GM12801 (cell line): ENCODE data around the gene HEXA.

Experiments
- TF ChIP-seq, protein P1 (sequence below): IDR thresholded peaks from one replicate; pipeline ENCODE4 v1.5.1; 2011; ENCODE audit warnings: control low read depth; ENCODE audit not compliant: insufficient read length; ENCODE audit errors: extremely low read depth

HEXA gene

DNA sequence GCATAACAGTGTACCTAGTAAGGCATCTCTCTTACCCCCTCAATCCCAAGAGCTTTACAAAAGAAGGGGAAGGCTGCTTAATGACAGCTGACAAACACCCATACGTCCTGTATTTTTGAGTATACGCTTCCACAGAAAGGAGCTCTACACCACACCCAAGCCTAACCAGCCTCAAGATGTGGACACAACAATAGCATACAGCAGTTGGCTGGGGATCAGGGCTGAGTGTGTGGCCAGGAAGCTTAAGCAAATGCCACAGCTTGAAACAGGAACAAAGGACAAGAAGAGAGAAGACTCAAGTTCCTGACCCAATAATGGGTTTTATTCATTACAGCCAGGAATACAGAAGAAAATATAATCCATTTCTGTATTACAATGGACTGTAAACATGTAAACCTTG, 6.9 kb downstream of the HEXA start:
- TF ChIP-seq, protein P1, sequence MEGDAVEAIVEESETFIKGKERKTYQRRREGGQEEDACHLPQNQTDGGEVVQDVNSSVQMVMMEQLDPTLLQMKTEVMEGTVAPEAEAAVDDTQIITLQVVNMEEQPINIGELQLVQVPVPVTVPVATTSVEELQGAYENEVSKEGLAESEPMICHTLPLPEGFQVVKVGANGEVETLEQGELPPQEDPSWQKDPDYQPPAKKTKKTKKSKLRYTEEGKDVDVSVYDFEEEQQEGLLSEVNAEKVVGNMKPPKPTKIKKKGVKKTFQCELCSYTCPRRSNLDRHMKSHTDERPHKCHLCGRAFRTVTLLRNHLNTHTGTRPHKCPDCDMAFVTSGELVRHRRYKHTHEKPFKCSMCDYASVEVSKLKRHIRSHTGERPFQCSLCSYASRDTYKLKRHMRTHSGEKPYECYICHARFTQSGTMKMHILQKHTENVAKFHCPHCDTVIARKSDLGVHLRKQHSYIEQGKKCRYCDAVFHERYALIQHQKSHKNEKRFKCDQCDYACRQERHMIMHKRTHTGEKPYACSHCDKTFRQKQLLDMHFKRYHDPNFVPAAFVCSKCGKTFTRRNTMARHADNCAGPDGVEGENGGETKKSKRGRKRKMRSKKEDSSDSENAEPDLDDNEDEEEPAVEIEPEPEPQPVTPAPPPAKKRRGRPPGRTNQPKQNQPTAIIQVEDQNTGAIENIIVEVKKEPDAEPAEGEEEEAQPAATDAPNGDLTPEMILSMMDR, result no peak

DNA sequence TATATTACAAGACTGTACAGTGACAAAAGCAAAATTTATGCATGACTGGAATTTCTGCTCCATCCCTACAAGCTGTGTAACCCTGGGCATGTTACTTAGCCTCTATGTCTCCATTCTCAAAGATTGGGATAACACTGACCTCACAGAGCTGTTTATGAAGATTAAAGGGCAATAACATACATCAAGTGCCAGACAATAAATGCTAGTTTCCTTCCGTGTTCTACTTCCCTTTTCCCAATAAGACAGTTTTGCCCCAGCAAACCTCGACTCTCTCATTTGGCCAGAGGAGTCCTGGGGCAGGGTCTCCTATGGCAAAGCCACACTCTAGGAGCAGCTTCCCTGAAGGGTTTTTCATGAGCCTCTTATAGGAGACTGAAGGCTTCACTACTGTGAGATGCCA, 7.5 kb downstream of the HEXA start:
- TF ChIP-seq, protein P1, result no peak

DNA sequence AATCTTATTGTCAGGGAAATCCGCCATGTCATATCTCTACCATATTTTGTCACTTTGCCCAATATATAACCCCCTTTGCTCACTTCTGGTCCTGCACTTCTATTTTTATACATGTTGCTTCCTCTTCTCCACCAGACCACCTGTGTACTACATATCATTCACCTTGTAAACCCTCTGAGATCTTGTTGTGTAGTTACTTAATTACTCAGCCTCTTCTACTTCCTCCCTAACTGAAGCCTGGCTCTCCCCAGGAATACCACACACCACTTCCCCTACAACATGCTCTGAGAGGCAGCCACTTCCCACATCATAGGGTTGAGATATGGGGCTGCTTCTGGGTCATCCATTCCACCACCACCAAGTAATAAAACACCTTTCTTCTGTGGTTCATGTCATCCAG, 10.0 kb downstream of the HEXA start:
- TF ChIP-seq, protein P1, result no peak

DNA sequence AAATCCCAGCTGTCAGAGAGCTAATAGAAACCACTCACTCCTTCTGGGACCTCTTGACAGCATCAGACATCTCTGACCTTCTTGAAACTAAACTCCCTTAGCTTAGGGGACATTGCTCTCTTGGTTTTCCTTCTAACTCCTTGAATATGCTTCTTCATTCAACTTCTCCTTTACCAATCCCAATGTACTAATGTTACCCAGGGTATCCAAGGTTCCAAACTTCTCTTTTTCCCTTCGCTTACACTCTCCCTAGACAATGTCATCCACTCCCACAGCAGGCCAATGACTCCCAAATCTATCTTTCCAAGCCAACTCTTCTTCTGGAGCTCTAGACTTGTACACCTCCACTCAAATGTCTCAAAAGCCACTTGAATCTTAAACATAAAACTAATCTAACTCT, 14.6 kb downstream of the HEXA start:
- TF ChIP-seq, protein P1, result no peak

DNA sequence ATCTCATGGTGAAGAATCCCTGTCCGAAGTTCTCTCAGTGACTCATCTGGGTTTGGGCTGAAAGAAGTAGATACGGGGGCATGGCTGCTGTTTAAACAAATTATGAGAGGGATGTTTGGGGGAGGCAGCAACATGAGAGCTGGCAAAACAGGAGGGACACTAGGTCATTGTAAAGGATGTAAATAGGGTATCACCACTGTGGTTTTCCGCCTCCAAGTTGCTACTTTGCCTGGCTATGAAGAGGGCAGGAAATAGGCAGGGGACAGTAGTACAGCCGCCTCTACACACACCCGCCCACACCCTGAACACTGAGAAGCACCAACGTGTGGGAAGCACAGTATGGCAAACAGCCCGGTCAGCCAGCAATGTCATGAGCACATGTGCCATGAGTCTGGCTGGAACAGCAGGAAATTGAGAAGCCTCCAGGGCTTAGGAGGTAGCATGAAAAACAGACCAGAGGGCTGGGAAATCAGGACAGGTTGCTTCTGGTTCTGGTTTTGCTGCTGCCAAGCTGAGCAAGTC, 17.1 kb downstream of the HEXA start:
- TF ChIP-seq, protein P1, result no peak

DNA sequence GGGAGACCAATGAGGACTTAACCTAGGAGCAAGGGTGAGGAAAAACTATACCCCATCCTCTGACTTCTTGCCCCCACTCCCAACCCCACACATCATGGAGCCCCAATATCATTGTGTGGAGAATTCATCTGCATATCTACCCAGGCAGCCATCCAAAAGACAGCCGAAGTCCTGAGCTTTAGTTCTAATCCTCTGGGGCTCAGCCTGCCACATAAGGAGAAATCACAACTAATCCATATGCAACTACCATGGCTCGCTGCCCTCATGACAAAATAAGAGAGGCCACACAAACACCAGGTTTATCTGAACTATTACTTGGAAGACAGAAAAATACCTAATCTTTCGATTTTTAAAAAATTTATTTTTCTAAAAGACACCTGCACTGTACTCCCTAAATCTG, 17.7 kb downstream of the HEXA start:
- TF ChIP-seq, protein P1, result no peak

DNA sequence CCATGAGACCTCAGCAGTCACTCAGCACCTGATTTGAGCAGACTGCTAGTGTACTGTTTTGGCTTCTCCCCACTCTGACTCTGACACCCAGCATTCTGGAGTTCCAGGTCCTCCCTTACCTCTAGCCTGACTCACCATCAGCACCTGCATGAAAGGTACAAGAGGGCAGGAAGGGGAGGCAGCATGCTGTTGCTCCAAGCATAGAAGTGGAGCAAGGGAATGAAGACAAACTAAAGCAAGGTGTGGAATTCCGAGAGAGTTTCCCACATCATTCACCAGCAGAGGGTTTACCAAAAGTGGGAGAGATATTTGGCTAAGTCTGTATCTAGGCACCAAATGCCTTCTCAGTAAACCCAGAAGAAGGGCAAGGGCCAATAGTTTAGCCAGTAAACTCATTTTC, 21.3 kb downstream of the HEXA start:
- TF ChIP-seq, protein P1, result no peak

DNA sequence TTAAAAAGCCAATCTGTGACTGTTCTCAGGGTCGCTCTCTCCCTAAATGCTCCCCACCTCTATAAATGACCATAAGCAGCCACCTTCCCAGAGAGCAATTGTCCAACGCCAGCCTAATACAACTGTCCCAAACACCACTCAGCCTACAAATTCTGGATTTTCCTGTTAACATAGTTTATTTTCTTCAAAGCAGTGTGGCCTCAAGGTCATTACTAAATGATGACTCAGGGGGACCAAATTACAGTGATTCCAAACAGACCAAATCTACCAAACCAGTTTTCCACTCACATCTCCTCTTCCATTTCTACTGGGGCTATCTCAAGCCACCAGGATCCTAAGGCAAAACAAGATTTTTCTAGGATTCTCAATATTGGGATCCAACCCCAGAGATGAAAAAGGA, 22.5 kb downstream of the HEXA start:
- TF ChIP-seq, protein P1, result no peak
